Hepatocyte (in vitro differentiated cells): ENCODE measurements around the gene HUWE1.

ENCODE experiments used
- EZH2 ChIP-seq: fragments of 200-600 bp; sonication (generic); IDR thresholded peaks from 2 replicates; pipeline ENCODE4 v1.6.1; 2016; ENCODE audit warnings: antibody characterized with exemption, mild to moderate bottlenecking, borderline replicate concordance
- TF ChIP-seq, protein P1 (sequence below): fragments of 200-600 bp; sonication (generic); IDR thresholded peaks from 2 replicates; pipeline ENCODE4 v1.5.1; 2016; ENCODE audit warnings: antibody characterized with exemption, mild to moderate bottlenecking; ENCODE audit not compliant: poor library complexity

DNA sequence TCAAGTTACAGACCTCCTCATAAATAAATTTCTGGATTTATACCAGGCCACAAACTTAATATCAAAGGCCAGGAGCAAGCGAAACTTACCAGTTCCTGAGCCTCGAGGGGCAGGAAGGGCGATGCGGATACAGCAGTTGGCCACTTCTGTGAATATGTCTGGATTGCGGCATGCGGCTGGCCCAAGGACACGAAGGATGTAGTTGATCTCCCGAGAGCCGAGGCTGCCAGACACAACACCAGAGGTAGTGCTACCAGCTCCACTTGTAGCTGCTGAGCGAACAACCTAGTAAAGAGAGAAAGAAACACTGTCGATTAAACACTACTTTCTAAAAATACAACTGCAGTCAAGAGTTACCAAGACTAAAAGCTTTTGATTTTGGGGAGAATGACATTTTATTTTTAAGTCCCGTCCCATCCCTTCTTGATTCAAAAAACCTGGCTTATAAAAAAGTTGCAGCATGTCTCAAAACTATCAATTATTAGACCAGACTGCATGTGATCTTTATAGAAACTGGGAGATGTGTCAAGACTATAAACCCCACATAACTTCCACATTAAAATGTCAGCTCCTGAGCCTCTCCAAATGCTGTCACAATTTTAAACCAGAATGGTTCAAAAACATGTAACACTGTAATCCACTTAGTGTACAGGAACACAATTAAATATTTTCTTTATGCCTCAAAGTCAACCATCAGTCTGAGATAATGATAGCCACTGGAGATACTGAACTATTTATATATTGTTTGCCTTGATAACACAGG, 105.6 kb downstream of the HUWE1 start:
- TF ChIP-seq, protein P1, sequence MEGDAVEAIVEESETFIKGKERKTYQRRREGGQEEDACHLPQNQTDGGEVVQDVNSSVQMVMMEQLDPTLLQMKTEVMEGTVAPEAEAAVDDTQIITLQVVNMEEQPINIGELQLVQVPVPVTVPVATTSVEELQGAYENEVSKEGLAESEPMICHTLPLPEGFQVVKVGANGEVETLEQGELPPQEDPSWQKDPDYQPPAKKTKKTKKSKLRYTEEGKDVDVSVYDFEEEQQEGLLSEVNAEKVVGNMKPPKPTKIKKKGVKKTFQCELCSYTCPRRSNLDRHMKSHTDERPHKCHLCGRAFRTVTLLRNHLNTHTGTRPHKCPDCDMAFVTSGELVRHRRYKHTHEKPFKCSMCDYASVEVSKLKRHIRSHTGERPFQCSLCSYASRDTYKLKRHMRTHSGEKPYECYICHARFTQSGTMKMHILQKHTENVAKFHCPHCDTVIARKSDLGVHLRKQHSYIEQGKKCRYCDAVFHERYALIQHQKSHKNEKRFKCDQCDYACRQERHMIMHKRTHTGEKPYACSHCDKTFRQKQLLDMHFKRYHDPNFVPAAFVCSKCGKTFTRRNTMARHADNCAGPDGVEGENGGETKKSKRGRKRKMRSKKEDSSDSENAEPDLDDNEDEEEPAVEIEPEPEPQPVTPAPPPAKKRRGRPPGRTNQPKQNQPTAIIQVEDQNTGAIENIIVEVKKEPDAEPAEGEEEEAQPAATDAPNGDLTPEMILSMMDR = no peak
- no peak for TF ChIP-seq EZH2
